ENCODE data around the gene ARHGAP5. TPM values are rescaled to one million over a fixed set of nuclear protein-coding genes. Genes with fewer than 3 reads are reported as not detected.

The ARHGAP5 gene
- total RNA-seq, 1 experiment from 2014 or later, result 66.9 TPM

DNA sequence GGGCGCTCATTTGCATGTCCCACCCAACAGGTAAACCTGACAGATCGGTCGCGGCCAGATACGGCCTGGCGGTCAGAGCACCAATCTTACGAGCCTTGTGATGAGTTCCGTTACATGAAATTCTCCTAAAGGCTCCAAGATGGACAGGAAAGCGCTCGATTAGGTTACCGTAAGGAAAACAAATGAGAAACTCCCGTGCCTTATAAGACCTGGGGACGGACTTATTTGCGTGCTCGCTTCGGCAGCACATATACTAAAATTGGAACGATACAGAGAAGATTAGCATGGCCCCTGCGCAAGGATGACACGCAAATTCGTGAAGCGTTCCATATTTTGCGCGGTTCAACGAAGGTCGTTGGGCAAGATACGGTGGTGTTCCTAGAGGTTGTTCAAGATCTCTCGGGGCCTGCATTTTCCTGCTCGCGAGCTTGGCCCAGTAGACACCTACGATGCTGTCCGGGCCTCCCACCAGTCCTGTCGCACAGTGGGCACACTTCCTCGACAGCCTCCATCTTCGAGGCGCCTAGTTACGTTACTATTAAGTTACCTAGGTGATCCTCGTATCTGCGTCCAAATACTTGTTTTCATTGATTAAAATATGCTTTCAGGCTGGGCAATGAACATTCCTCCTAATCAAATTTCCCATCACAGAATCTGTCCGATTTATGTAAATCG is 124.8 kb downstream of the ARHGAP5 start, which contains the start of gene RNU6-7 (continued):
- TF ChIP-seq, protein P1, sequence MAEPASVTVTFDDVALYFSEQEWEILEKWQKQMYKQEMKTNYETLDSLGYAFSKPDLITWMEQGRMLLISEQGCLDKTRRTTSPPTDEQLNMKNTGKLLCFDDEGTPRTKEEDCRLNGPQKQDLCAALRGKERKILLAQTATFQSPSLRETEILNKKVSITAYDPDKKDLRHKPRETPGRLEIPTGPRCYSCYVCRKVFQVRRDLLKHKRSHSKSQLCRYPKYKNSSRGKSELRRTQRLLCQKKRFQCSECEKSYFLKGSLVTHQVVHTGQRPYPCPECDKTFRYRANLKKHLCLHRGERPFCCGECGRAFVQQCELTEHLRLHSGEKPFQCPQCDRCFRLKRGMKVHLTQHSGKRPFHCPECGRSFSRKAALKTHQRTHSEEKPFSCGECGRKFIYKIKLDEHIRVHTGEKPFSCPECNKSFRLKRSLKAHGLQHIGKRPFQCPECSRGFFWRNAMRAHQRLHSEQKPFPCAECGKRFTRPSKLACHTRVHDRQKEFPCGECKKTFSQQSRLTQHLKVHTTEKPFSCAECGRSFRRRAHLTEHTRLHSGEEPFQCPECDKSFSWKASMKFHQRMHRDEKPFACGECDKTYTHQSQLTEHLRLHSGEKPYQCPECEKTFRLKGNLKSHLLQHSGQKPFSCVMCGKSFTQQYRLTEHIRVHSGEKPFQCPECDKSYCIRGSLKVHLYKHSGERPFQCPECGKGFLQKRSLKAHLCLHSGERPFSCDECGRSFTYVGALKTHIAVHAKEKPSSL (CRISPR knock-in tag; conservative IDR thresholded peaks at IDR 0.05), result no peak
- TF ChIP-seq, protein P2, sequence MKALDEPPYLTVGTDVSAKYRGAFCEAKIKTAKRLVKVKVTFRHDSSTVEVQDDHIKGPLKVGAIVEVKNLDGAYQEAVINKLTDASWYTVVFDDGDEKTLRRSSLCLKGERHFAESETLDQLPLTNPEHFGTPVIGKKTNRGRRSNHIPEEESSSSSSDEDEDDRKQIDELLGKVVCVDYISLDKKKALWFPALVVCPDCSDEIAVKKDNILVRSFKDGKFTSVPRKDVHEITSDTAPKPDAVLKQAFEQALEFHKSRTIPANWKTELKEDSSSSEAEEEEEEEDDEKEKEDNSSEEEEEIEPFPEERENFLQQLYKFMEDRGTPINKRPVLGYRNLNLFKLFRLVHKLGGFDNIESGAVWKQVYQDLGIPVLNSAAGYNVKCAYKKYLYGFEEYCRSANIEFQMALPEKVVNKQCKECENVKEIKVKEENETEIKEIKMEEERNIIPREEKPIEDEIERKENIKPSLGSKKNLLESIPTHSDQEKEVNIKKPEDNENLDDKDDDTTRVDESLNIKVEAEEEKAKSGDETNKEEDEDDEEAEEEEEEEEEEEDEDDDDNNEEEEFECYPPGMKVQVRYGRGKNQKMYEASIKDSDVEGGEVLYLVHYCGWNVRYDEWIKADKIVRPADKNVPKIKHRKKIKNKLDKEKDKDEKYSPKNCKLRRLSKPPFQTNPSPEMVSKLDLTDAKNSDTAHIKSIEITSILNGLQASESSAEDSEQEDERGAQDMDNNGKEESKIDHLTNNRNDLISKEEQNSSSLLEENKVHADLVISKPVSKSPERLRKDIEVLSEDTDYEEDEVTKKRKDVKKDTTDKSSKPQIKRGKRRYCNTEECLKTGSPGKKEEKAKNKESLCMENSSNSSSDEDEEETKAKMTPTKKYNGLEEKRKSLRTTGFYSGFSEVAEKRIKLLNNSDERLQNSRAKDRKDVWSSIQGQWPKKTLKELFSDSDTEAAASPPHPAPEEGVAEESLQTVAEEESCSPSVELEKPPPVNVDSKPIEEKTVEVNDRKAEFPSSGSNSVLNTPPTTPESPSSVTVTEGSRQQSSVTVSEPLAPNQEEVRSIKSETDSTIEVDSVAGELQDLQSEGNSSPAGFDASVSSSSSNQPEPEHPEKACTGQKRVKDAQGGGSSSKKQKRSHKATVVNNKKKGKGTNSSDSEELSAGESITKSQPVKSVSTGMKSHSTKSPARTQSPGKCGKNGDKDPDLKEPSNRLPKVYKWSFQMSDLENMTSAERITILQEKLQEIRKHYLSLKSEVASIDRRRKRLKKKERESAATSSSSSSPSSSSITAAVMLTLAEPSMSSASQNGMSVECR (CRISPR knock-in tag; IDR thresholded peaks at IDR 0.05; ENCODE audit: borderline replicate concordance), result no peak
- TF ChIP-seq GTF2I (CRISPR knock-in tag; conservative IDR thresholded peaks at IDR 0.05) (no peak), SMAD3 (CRISPR knock-in tag; IDR thresholded peaks at IDR 0.05; ENCODE audit: borderline replicate concordance) (no peak)

DNA sequence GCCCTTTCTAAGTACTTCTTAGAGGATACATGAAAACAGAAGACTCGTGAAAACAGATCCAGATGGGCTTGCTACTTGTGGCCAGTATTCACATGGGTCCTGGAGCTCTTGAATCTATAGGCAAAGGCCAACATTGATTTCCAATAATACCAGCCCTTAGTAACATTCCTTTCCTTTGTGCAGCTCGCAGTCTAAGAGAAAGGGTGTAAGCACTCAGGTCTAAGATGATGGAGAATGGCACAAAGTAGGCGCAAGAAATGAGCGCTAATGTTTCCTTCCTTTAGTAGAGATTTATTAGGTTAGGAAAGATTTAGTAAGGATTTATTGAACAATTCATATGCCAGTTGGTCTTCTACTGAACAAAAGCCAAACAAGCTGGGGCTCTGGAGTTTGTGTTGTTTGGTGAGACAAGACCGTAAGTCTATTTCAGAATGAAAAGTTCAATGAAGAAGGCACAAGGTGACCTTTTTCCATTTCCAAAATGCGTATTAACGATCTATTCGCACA is 125.4 kb downstream of the ARHGAP5 start:
- H3K4me3 Mint-ChIP-seq, result peak overlapping the region; percentile 94
- no peaks in the 10 kb centered on the region for H3K9me3 Mint-ChIP-seq
- H3K4me1 Mint-ChIP-seq, result peaks cover 20% of the 10 kb centered on the region
- TF ChIP-seq, protein P3, sequence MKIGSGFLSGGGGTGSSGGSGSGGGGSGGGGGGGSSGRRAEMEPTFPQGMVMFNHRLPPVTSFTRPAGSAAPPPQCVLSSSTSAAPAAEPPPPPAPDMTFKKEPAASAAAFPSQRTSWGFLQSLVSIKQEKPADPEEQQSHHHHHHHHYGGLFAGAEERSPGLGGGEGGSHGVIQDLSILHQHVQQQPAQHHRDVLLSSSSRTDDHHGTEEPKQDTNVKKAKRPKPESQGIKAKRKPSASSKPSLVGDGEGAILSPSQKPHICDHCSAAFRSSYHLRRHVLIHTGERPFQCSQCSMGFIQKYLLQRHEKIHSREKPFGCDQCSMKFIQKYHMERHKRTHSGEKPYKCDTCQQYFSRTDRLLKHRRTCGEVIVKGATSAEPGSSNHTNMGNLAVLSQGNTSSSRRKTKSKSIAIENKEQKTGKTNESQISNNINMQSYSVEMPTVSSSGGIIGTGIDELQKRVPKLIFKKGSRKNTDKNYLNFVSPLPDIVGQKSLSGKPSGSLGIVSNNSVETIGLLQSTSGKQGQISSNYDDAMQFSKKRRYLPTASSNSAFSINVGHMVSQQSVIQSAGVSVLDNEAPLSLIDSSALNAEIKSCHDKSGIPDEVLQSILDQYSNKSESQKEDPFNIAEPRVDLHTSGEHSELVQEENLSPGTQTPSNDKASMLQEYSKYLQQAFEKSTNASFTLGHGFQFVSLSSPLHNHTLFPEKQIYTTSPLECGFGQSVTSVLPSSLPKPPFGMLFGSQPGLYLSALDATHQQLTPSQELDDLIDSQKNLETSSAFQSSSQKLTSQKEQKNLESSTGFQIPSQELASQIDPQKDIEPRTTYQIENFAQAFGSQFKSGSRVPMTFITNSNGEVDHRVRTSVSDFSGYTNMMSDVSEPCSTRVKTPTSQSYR (CRISPR knock-in tag; IDR thresholded peaks at IDR 0.05), result no peak
- TF ChIP-seq, protein P4, sequence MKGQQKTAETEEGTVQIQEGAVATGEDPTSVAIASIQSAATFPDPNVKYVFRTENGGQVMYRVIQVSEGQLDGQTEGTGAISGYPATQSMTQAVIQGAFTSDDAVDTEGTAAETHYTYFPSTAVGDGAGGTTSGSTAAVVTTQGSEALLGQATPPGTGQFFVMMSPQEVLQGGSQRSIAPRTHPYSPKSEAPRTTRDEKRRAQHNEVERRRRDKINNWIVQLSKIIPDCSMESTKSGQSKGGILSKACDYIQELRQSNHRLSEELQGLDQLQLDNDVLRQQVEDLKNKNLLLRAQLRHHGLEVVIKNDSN (CRISPR knock-in tag; IDR thresholded peaks at IDR 0.05), result no peak
- no peak for TF ChIP-seq GRHL2 (CRISPR knock-in tag; IDR thresholded peaks at IDR 0.05; ENCODE audit: insufficient replicate concordance, severe bottlenecking)
- no peak for TF ChIP-seq ZNF671 (CRISPR knock-in tag; IDR thresholded peaks at IDR 0.05)
- no peak for TF ChIP-seq ELF4 (CRISPR knock-in tag; IDR thresholded peaks at IDR 0.05; ENCODE audit: low read depth)
- TF ChIP-seq RORB (CRISPR knock-in tag; IDR thresholded peaks at IDR 0.05), result no peak
- TF ChIP-seq, protein P5, sequence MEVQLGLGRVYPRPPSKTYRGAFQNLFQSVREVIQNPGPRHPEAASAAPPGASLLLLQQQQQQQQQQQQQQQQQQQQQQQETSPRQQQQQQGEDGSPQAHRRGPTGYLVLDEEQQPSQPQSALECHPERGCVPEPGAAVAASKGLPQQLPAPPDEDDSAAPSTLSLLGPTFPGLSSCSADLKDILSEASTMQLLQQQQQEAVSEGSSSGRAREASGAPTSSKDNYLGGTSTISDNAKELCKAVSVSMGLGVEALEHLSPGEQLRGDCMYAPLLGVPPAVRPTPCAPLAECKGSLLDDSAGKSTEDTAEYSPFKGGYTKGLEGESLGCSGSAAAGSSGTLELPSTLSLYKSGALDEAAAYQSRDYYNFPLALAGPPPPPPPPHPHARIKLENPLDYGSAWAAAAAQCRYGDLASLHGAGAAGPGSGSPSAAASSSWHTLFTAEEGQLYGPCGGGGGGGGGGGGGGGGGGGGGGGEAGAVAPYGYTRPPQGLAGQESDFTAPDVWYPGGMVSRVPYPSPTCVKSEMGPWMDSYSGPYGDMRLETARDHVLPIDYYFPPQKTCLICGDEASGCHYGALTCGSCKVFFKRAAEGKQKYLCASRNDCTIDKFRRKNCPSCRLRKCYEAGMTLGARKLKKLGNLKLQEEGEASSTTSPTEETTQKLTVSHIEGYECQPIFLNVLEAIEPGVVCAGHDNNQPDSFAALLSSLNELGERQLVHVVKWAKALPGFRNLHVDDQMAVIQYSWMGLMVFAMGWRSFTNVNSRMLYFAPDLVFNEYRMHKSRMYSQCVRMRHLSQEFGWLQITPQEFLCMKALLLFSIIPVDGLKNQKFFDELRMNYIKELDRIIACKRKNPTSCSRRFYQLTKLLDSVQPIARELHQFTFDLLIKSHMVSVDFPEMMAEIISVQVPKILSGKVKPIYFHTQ (CRISPR knock-in tag; IDR thresholded peaks at IDR 0.05), result no peak
- TF ChIP-seq, protein P6, sequence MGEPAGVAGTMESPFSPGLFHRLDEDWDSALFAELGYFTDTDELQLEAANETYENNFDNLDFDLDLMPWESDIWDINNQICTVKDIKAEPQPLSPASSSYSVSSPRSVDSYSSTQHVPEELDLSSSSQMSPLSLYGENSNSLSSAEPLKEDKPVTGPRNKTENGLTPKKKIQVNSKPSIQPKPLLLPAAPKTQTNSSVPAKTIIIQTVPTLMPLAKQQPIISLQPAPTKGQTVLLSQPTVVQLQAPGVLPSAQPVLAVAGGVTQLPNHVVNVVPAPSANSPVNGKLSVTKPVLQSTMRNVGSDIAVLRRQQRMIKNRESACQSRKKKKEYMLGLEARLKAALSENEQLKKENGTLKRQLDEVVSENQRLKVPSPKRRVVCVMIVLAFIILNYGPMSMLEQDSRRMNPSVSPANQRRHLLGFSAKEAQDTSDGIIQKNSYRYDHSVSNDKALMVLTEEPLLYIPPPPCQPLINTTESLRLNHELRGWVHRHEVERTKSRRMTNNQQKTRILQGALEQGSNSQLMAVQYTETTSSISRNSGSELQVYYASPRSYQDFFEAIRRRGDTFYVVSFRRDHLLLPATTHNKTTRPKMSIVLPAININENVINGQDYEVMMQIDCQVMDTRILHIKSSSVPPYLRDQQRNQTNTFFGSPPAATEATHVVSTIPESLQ (CRISPR knock-in tag; IDR thresholded peaks at IDR 0.05), result no peak
- H3K27ac Mint-ChIP-seq, result no peak overlapping the region
- no peaks in the 10 kb centered on the region for H3K36me3 Mint-ChIP-seq
- ChIA-PET CTCF (interaction anchor here (1.3 to 1.6 kb wide), 2 partner anchors 52 to 125 kb away, joined by 4 to 7 read pairs; partner anchors contain the start of gene ARHGAP5), POLR2A (interaction anchor here (2.3 kb wide), 1 partner anchor 126 kb away, joined by 11 read pairs; the partner anchor contains the start of gene ARHGAP5)
- peaks cover 15% of the 10 kb centered on the region for H3K27me3 Mint-ChIP-seq (ENCODE audit: low read depth)
- DNase-seq (ENCODE audit: low spot score) (no peak), ATAC-seq (no peak)
